Stimulated activated CD4-positive, alpha-beta T cell treated with anti-CD3 and anti-CD28 coated beads, Interleukin-4, amount 100 ng/mL, for 4 hours (primary cell): Measurements from ENCODE around the gene PRM2.

Source experiments
- DNase-seq, 2 experiments: peaks; one replicate each; pipeline ENCODE4 v3.0.0-alpha.2; 2020

The PRM2 gene

GRCh38 chr16:11245988-11246387 is 30.3 kb downstream of the PRM2 start:
- no peak for DNase-seq

GRCh38 chr16:11245222-11245737 is 31.0 kb downstream of the PRM2 start:
- DNase-seq, result no peak

- DNase-seq, result no peak
Measured at GRCh38 chr16:11242658-11243057, 33.6 kb downstream of the PRM2 start.

GRCh38 chr16:11241480-11242204 is 34.6 kb downstream of the PRM2 start:
- DNase-seq, result no peak

GRCh38 chr16:11240636-11241473 is 35.4 kb downstream of the PRM2 start:
- peak in 1 of 2 experiments; percentile 33 for DNase-seq

GRCh38 chr16:11239644-11240632 is 36.3 kb downstream of the PRM2 start:
- DNase-seq, result no peak

GRCh38 chr16:11238272-11239202 is 37.7 kb downstream of the PRM2 start:
- no peak for DNase-seq

GRCh38 chr16:11236461-11237254 is 39.6 kb downstream of the PRM2 start:
- no peak for DNase-seq

GRCh38 chr16:11235703-11235991 is 40.6 kb downstream of the PRM2 start:
- DNase-seq, result no peak

GRCh38 chr16:11234884-11235702 is 41.2 kb downstream of the PRM2 start:
- DNase-seq, result no peak

- peak; percentile 67 to 79 for DNase-seq
Measured at GRCh38 chr16:11233727-11234376, 42.4 kb downstream of the PRM2 start.

- peak; percentile 81 to 90 for DNase-seq
Measured at GRCh38 chr16:11232852-11233726, 43.2 kb downstream of the PRM2 start.

- no peak for DNase-seq
Measured at GRCh38 chr16:11232302-11232851, 43.9 kb downstream of the PRM2 start.

- DNase-seq, result no peak
Measured at GRCh38 chr16:11231367-11231970, 44.8 kb downstream of the PRM2 start.

- no peak for DNase-seq
Measured at GRCh38 chr16:11229906-11230305, 46.4 kb downstream of the PRM2 start.

GRCh38 chr16:11229432-11229831 is 46.8 kb downstream of the PRM2 start:
- no peak for DNase-seq
